HG02571 (cell line): ENCODE data around the gene ACHE.
"Not testable (repeated sequence)": the region's sequence is repeated elsewhere in the genome, so short reads cannot be mapped to it uniquely, and the experiment has no call there.

ENCODE experiments used
- ATAC-seq: cut with Tn5 transposase; IDR thresholded peaks from one replicate; pipeline ENCODE4 v1.9.1; 2021; ENCODE audit warnings: mild to moderate bottlenecking, moderate library complexity; ENCODE audit not compliant: unreplicated experiment

The ACHE gene

GRCh38 chr7:100895701-100895955 lies at the start of gene ACHE:
Gene ACHE, minus strand, starts transcription at chr7:100895888. Its CDS starts 1,656 bp downstream, at chr7:100894232.
- no peak for ATAC-seq

DNA sequence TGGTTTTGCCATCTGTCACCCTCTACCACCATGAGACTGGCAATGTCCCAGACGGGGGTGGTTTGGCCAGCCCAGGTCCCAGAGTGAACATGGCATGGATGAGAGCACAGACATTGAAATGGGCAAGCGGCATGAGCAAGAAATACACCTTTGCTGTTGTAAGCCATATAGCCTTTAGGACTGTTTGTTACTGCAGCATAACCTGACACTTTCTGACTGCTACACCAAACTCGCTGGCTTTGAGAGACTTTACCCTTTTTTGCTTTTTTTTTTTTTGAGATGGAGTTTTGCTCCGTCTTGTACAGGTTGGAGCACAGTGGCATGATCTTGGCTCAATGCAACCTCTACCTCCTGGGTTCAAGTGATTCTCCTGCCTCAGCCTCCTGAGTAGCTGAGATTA lies 48.5 kb upstream of the ACHE start:
- ATAC-seq, result no peak

- no peak for ATAC-seq
These were observed 48.0 kb upstream of the ACHE start for GRCh38 chr7:100943693-100944092.

DNA sequence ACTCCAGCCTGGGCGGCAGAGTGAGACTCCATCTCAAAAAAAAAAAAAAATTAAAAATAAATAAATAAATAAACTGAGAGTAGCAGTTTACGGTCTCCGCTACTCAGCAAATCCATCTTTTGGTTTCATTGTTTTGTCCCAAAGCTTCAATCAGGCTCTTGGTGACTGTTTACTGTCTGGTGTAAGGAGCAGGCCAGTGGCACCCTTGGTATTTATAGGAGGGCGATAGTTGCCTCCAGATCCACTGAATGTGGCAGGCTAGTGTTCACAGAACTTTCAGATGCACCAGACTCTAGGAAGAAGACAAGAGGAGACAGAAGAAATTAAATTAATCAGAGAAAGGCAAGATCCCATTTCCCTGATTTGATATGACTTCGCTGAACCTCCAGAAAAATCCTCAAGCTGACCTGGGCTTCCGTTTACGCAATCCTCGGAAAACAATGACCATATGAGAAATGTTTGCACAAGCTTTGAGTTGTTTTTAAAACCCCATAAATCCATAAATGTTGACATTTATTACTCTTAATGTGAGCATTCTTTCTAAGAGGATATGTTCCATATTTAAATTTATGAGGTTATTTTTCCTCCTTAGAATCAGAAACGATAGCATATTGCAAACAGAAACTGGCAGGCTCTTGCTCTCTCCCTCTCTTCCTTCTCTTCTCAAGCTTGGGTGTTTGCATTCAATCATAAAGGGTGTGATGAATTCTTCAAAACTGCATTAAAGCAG lies 46.5 kb upstream of the ACHE start:
- ATAC-seq, result no peak

DNA sequence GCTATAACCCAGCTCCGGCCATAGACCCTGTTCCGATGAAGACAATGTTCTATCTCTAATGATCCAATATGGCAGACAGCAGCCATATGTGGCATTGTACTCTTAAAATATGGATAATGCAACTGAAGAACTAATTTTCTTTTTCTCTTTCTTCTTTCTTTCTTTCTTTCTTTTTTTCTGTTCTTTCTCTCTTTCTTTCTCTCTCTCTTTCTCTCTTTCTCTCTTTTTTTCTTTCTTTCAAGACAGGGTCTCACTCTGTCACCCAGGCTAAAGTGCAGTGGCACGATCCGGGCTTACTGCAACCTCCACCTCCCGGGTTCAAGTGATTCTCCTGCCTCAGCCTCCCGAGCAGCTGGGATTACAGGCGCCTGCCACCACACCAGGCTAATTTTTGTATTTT lies 40.5 kb upstream of the ACHE start:
- ATAC-seq, result not testable (repeated sequence)

- ATAC-seq, result not testable (repeated sequence)
These were observed 39.7 kb upstream of the ACHE start for GRCh38 chr7:100935381-100935780.

- ATAC-seq, result no peak
These were observed 38.0 kb upstream of the ACHE start for GRCh38 chr7:100933734-100934133.

- ATAC-seq, result no peak
These were observed 34.1 kb upstream of the ACHE start for GRCh38 chr7:100929808-100930174.

DNA sequence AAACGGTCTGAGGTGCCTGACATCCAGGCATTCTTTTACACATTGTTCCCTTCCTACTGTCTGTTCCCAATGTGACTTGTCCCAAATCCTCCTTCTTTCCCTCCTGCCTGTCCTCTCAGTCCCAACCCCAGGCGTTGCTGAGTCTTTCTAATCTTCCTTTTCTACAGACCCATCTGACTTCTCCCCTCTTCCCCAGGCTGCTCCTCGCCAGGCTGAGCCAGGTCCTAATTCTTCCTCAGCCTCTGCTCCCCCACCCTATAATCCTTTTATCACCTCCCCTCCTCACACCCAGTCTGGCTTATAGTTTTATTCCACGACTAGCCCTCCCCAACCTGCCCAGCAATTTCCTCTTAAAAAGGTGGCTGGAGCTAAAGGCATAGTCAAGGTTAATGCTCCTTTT lies 27.9 kb upstream of the ACHE start:
- ATAC-seq, result not testable (repeated sequence)

DNA sequence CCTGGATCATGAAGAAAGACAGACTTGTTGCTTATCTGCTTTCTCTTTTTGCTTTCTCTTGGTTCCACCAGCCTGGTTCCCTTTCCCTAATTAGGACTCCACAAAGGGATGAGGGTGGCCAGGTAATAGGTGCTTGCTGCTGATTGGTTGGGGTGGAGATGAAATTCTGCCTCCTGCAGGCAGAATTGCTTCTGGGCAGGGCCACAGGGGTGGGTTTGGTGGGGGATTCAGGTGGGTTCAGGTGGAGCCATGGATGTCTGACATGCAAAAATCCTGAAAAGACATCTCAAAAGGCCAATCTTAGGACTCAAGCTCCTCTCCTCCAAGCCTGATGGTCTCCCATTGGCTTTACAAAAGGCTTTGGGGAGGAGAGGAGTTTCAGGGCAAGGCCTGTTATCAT lies 25.4 kb upstream of the ACHE start:
- no peak for ATAC-seq

- not testable (repeated sequence) for ATAC-seq
These were observed 24.2 kb upstream of the ACHE start for GRCh38 chr7:100919779-100920437.

GRCh38 chr7:100919335-100919734 lies 23.6 kb upstream of the ACHE start:
- not testable (repeated sequence) for ATAC-seq

DNA sequence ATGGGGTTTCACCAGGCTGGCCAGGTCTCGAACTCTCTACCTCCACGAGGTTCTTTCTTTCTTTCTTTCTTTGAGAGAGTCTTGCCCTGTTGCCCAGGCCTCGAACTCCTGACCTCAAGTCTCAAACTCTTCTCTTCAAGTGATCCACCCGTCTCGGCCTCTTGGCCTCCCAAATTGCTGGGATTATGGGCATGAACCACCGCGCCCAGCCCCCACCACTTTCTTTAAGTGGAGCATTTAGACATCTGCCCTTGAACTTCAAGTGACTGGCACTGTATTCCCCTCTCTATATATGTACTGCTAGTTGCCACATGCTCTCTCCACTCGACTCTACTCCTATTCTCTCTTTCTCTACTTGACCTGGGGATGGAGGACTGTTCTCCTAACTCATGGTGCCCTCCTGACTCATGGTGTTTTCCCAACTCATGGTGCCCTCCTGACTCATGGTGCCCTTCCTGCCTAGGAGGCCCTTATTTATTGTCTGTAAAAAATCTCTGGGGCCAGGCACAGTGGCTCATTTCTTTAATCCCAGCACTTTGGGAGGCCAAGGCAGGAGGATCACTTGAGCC lies 19.3 kb upstream of the ACHE start:
- ATAC-seq, result no peak

- no peak for ATAC-seq
These were observed 18.7 kb upstream of the ACHE start for GRCh38 chr7:100914208-100914878.

GRCh38 chr7:100911484-100911883 lies 15.8 kb upstream of the ACHE start:
- no peak for ATAC-seq

DNA sequence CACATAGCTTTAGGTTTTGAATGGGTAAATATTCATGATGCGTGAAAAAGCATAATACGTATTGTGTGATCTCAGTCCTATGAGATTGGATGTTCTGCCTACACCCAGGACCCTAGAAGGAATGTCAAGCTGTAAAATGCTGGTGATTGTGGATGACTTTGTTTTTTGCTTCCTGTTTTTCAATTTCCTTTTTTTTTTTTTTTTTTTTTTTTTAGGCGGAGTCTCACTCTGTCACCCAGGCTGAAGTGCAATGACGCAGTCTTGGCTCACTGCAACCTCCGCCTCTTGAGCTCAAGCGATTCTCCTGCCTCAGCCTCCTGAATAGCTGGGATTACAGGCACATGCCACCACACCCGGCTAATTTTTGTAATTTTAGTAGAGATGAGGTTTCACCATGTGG lies 14.8 kb upstream of the ACHE start:
- ATAC-seq, result not testable (repeated sequence)

DNA sequence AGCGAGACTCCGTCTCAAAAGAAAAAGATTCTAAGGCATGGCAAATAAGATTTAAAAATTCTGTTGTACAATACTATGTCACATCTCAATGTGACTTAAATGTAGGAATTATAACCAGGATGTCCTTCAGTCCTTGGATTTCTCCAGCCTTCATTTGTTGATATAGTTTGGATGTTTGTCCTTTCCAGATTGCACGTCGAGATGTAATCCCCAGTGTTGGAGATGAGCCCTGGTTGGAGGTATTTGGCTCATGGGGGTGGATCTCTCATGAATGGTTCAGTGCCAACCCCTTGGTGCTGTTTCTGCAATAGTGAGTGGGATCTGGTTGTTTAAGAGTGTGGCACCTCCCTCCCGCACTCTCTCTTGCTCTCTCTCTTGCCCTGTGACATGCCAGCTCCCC lies 12.8 kb upstream of the ACHE start:
- ATAC-seq, result no peak

- ATAC-seq, result no peak
These were observed 7.0 kb upstream of the ACHE start for GRCh38 chr7:100902638-100903037.

GRCh38 chr7:100901921-100902332 lies 6.2 kb upstream of the ACHE start:
- no peak for ATAC-seq

DNA sequence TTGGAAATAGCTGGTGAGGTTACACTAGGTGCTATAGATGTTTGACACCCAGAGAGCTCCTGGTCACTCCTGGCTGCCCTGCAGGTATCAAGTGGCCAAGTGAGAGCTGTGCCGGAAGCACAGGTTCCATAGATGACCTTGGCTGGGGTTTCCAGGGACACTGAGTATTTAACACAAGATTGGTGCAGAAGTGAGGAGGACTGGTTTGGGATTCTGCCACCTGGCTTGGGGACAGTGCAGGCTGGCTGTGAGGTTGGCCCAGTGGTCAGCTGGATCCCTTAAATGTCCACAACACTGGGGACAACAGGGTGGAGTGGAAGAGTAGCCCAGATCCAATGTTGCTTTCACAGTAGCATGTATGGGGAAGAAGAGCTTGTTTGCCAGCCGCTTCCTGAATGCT lies 5.3 kb upstream of the ACHE start:
- no peak for ATAC-seq

DNA sequence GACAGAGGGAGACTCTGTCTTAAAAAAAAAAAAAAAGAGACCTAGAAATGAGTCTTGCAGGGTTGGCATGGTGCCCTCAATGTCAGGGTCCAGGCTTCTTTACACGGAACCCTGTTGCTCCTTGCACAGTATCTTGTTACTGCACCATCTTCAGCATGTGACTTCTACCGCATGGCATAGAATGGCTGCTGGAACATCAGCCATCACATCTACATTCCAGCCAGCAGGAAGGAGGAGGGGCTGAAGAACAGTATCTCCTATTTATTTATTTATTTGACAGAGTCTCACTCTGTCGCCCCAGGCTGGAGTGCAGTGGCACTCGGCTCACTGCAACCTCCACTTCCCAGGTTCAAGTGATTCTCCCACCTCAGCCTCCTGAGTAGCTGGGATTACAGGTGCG lies 3.7 kb upstream of the ACHE start:
- no peak for ATAC-seq
